Measurements from ENCODE around the gene ARMC12.

- TF ChIP-seq ZNF565 (CRISPR knock-in tag; conservative IDR thresholded peaks at IDR 0.05; ENCODE audit: low read depth) (no peak), TSHZ2 (CRISPR knock-in tag; IDR thresholded peaks at IDR 0.05) (no peak), CREB5 (CRISPR knock-in tag; IDR thresholded peaks at IDR 0.05; ENCODE audit: low read depth) (no peak), OSR1 (CRISPR knock-in tag; IDR thresholded peaks at IDR 0.05) (no peak), PATZ1 (CRISPR knock-in tag; IDR thresholded peaks at IDR 0.05; ENCODE audit: borderline replicate concordance) (no peak), ZNF8 (CRISPR knock-in tag; IDR thresholded peaks at IDR 0.05) (no peak), ARNTL (CRISPR knock-in tag; IDR thresholded peaks at IDR 0.05; ENCODE audit: borderline replicate concordance, low read depth) (no peak), ZFP3 (CRISPR knock-in tag; IDR thresholded peaks at IDR 0.05) (no peak)
Observed at GRCh38 chr6:35733633-35734032, 3.2 kb upstream of the ARMC12 start.
